Amniotic stem cell (primary cell): Measurements from ENCODE around the gene AVPR2.
A peak's percentile ranks its signal among the peaks of the same experiment; 100 is the strongest.

Source experiments
- DNase-seq: peaks from one replicate; lab custom pipeline; 2025; lab: John Stamatoyannopoulos, UW

The AVPR2 gene

DNA sequence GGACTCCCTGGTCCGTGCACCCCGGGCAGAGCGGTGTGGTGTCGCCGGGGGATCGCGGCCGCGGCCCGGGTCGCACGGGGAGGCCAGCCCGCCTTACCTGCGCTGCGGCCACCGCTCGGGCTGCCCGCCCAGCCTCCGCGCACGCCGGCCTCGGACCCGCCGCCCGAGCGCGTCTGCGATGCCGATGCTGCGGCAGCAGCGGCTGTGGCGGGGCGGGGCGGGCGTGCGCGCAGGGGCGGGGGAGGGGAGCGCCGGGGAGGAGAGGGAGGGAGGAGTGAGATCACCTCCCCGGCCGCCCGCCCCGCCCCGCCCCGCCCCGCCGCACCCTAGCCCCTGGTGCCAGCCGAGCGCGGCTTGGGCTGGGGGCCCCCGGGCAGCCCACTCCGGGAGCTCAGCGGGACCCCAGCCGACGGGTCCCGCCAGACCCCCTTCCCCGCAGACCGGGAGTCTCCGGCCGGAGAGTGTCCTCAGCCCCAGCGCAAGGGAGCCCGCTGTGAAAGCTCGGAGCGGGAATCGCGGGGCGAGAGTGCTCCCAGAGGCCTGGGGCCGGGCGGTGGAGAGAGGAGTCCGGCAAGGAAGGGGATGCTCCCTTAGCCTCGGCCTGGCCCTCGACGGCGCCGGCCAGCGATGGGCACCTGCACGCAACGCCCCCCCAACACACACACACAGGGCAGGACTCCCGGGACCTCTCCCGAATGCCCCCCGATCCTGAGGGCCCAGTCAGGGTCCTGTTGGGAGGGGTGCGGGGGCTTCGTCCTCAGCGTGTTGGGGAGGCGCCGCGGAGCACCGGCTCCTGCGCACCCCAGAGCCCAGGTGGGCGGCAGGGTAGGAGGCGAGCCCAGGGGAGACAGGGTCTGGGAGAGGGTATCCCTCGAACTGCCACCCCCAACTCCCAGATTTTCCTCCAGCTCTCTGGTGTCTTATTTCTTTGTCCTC is 18.2 kb upstream of the AVPR2 start, which contains the start of gene L1CAM:
L1CAM (minus strand) TSS at position 206 of the 936 bp plus-strand sequence. CDS start 10,337 bp downstream, outside the sequence.
- no peak for DNase-seq

- DNase-seq, result no peak
These were observed 17.6 kb upstream of the AVPR2 start for GRCh38 chrX:153886915-153887314.

- DNase-seq, result no peak
These were observed 17.1 kb upstream of the AVPR2 start for GRCh38 chrX:153887385-153887784.

DNA sequence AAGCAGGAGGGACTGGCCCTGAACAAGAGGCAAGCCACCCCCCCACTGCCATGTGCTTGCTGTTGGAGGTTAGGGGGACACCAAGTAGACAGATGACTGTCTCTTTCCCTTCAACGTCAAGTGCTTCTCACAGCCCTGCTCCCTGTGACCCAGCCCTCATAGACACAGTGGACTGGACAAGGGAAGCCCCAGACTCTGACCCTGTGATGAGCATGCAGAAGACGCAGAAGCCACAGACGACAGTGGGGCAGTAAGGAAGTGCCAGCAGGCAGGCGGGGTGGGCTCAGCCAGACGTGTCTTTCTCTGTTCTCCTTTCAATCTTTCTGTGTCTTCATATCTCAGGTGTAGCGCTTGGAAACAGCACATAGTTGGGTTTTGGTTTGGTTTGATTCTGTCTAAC is 16.1 kb upstream of the AVPR2 start:
- DNase-seq, result no peak

GRCh38 chrX:153889123-153889522 is 15.3 kb upstream of the AVPR2 start:
- no peak for DNase-seq

DNA sequence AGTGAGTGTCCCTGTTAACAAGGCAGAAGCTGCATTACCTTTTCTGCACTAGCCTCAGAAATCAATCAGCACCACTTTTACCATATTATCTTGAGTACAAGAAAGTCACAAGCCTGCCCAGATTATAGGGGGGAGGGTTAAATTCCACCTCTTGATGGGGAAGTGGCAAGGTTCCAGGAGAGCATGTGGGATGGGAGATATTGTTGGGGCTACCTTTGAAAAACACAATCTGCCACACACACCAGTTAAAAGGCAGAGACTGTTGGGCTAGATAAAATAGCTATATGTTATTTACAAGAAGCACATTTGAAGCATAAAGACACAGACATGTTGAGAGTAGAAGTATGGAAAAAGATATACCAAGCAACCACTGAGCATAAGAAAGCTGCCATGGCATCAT is 6.6 kb upstream of the AVPR2 start:
- no peak for DNase-seq

DNA sequence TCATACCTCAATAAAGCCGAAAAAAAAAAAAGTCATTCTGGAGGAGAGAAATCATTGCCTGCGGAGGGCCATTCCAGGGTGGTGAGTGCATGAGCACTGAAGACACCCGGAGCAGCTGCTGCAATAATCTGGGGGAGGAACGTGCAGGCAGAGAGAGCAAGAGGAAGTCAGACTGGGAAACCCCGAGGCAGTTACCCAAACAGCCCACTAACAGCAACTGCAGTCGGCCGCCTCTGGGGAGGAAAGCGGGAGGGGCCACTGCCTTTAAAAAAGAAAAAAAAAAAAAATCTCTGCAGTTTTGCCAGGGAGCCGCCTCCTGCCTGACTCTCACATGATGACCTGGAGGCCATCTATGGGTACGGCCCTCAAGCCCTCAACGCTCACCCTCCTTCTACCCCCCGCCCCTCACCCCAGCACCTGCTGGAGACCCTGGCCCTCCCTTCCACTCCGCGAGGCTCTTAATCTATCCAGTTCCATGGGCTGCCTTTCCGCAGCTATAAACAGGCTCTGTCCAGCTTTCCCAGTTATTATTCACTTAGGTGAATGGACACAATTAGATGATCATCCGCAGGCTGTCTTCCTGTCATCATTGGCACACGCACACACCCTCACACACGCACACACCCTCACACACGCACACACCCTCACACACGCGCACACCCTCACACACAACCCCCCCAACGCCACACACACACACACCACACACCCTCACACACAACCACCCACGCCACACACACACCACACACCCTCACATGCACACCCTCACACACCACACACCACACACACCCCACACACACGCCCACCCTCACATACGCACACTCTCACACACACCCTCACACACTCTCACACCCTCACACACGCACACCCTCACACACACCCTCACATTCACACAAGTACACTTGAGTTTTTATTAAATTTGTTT is 3.4 kb upstream of the AVPR2 start:
- DNase-seq, result peak; percentile 35

DNA sequence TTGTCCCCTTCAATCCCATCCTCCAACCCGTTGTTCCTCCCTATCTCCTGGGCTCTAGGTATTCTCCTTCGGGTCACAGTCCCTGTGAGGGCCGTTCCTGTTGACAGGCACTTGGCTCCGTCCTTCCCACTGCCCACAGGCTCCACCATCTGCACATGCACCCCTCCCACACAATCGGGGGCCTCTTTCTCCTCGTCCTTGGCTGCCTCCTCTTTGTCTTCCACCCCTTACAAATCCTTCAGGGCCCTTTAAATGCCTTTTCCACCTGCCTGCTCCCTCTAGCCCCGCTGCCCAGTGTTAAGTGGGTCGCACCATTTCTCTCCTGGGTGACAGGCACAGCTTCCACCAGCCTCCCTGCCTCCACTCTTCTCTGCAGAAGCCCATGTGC is 2.7 kb upstream of the AVPR2 start:
- no peak for DNase-seq

GRCh38 chrX:153902385-153902784 is 2.1 kb upstream of the AVPR2 start:
- DNase-seq, result no peak

DNA sequence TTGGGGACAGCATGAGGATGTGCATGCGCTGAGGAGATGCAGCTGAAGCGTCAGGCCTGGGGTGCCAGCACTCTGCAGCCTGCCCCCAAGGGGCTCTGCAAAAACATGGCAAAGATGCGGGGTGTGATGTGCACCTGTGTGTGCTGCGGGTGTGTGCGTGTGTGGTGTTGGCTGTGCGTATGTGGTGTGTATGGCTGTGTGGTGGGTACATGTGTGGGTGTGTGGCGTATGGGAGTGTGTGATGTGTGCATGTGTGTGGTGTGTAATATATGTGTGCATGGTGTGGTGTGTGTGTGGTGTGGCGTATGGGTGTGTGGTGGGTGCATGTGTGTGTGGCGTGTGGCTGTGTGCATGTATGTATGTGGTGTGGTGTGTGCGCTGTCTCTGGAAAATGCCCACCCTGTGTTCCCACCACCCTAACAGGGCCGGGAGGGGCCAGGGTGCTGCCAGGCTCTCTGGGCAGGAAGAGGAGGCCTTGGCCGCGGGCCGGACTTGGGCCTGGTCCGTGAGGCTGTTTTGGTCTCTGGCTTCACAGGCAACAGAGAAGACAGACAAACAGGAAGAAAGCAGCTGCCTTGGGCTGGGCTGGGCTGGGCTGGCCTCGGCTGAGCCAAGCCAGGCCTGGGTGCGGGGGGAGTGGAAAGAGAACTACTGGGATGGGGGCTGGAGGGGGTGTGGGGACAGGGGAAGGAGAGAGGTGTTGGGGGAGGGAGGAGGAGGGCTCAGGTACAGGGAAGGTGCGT is 1.1 kb upstream of the AVPR2 start:
- no peak for DNase-seq

GRCh38 chrX:153905481-153906095 is 1.1 kb downstream of the AVPR2 start:
- no peak for DNase-seq

GRCh38 chrX:153906126-153906917 is 1.8 kb downstream of the AVPR2 start:
- no peak for DNase-seq

DNA sequence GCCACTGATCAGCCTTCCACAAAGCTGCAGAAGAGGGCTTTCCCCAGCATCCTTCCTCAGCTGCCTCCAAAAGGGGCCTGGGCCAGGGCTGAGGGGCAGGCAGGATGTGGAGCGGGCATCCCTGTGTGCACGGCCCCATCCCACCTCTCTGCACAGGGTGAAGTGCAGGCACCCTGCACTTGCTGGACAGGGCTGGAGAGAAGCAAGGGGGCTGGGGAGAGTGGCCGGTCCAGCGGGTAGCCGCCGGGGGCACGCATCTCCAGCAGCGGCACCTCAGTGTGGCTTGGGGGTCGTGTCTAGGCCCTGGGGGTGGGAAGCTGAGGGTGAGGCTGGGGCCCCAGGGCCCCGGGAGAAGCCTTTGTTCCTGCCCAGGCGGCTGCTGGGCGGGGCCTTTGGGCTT is 3.0 kb downstream of the AVPR2 start:
- no peak for DNase-seq

- DNase-seq, result no peak
These were observed 3.9 kb downstream of the AVPR2 start for GRCh38 chrX:153908219-153908860.

GRCh38 chrX:153909024-153909979 is 4.8 kb downstream of the AVPR2 start:
- DNase-seq, result no peak

- DNase-seq, result no peak
These were observed 5.5 kb downstream of the AVPR2 start for GRCh38 chrX:153909980-153910360.

- no peak for DNase-seq
These were observed 6.0 kb downstream of the AVPR2 start for GRCh38 chrX:153910446-153910845.

DNA sequence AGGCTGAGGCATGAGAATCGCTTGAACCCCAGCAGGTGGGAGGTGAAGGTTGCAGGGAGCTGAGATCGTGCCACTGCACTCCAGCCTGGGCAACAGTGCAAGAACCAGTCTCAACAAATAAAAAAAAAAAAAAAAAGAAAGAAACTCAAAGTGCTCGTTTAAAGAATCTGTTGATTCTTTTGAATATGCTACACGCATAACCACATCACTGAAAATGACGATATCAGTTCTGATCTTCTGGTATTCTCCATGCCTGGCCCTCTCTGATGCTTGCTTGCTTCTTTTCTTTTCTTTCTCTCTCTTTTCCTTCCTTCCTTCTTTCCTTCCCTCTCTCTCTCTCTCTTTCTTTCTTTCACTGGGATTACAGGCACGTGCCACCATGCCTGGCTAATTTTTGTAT is 7.3 kb downstream of the AVPR2 start:
- DNase-seq, result no peak

- no peak for DNase-seq
These were observed 8.7 kb downstream of the AVPR2 start for GRCh38 chrX:153913211-153913610.
